K562 (cell line): ENCODE measurements around the gene RABGAP1L. TPM values are rescaled to one million over a fixed set of nuclear protein-coding genes. Genes with fewer than 3 reads are reported as not detected.
A peak's percentile ranks its signal among the peaks of the same experiment; 100 is the strongest.

Source experiments
- CBFA2T2 ChIP-seq: fragments of 450-650 bp; conservative IDR thresholded peaks from 2 replicates; pipeline ENCODE4 v1.6.1; 2017; ENCODE audit warnings: mild to moderate bottlenecking
- CREB5 ChIP-seq: fragments of 250-450 bp; sonication (Bioruptor Pico); IDR thresholded peaks from 2 replicates; pipeline ENCODE4 v1.5.0; 2020; ENCODE audit warnings: mild to moderate bottlenecking
- CUX1 ChIP-seq: fragments of 200-800 bp; sonication (Bioruptor generic); IDR thresholded peaks from 2 replicates; pipeline ENCODE4 v1.6.1; 2016; ENCODE audit warnings: missing genetic modification characterization, missing compliant biosample characterization
- CXXC5 ChIP-seq: fragments of 250-450 bp; sonication (Bioruptor Pico); IDR thresholded peaks from 2 replicates; pipeline ENCODE4 v1.8.0; 2022; ENCODE audit warnings: inconsistent platforms, mild to moderate bottlenecking, moderate library complexity
- ERF ChIP-seq: fragments of 450-650 bp; formaldehyde crosslinking; IDR thresholded peaks from 2 replicates; pipeline ENCODE4 v1.4.0; 2020; ENCODE audit warnings: mild to moderate bottlenecking, mixed read lengths
- GATAD2B ChIP-seq: fragments of 450-650 bp; IDR thresholded peaks from 2 replicates; pipeline ENCODE4 v1.6.1; 2017; ENCODE audit warnings: mild to moderate bottlenecking, borderline replicate concordance
- HEY1 ChIP-seq: fragments of 250-450 bp; sonication (Bioruptor Pico); IDR thresholded peaks from 2 replicates; pipeline ENCODE4 v1.5.0; 2020; ENCODE audit warnings: mild to moderate bottlenecking, moderate library complexity, borderline replicate concordance
- HMG20B ChIP-seq: fragments of 250-450 bp; sonication (Bioruptor Pico); IDR thresholded peaks from 2 replicates; pipeline ENCODE4 v1.5.0; 2021; ENCODE audit warnings: mild to moderate bottlenecking
- MYNN ChIP-seq, 2 experiments: sonication (generic); formaldehyde crosslinking in 1 of 2; IDR thresholded peaks; 2 replicates each; pipeline versions ENCODE4 v1.5.0 to v1.6.1; 2016 to 2020; ENCODE audit warnings: antibody characterized with exemption in 1 of 2, missing genetic modification reagents in 1 of 2
- NRF1 ChIP-seq, 2 experiments: fragments of 450-650 bp; IDR thresholded peaks in 1 of 2; conservative IDR thresholded peaks in 1 of 2; 2 replicates each; pipeline ENCODE4 v1.6.1; 2014; ENCODE audit warnings: mild to moderate bottlenecking in 2 of 2
- SPI1 ChIP-seq: IDR thresholded peaks from 2 replicates; pipeline ENCODE4 v1.6.1; 2011; ENCODE audit warnings: low read depth, low read length, control low read depth, borderline replicate concordance
- TAL1 ChIP-seq: fragments of 450-650 bp; IDR thresholded peaks from 2 replicates; pipeline ENCODE4 v1.6.1; 2016; ENCODE audit warnings: mild to moderate bottlenecking
- TCF15 ChIP-seq: fragments of 250-450 bp; sonication (Bioruptor Pico); IDR thresholded peaks from 2 replicates; pipeline ENCODE4 v1.8.0; 2022; ENCODE audit warnings: moderate library complexity, mild to moderate bottlenecking, inconsistent platforms
- TFAP4 ChIP-seq: sonication (generic); formaldehyde crosslinking; IDR thresholded peaks from 2 replicates; pipeline ENCODE4 v1.8.0; 2022; ENCODE audit warnings: missing genetic modification reagents, mild to moderate bottlenecking, moderate library complexity, borderline replicate concordance
- ZNF146 ChIP-seq: IDR thresholded peaks from one replicate; pipeline ENCODE4 v1.6.1; 2018; ENCODE audit warnings: missing compliant biosample characterization; ENCODE audit not compliant: unreplicated experiment
- ZNF311 ChIP-seq: fragments of 250-450 bp; sonication (Bioruptor Pico); IDR thresholded peaks from 2 replicates; pipeline ENCODE4 v1.4.0; 2020; ENCODE audit warnings: mild to moderate bottlenecking, moderate library complexity
- ZNF384 ChIP-seq: IDR thresholded peaks from 2 replicates; pipeline ENCODE4 v1.6.1; 2012; ENCODE audit warnings: low read depth, low read length, improper control_type of control experiment
- ZNF655 ChIP-seq: fragments of 250-450 bp; sonication (Bioruptor Pico); IDR thresholded peaks from 2 replicates; pipeline ENCODE4 v1.5.0; 2021
- ZNF785 ChIP-seq: fragments of 250-450 bp; sonication (Bioruptor Pico); IDR thresholded peaks from 2 replicates; pipeline ENCODE4 v1.4.0; 2020; ENCODE audit warnings: mild to moderate bottlenecking
- polyA plus RNA-seq, 8 experiments: library from polyadenylated mRNA; depleted of rRNA in 4 of 8; stranded (reverse) in 5 of 8; unstranded in 3 of 8; fragments of >200 nt; fragmentation: Nextera tagmentation in 2 of 8; fragmentation: Illumina TruSeq in 1 of 8; extraction: Ambion mirVana in 2 of 8; extraction: Trizol in 1 of 8; gene quantifications; 2 replicates each; pipeline versions ENCODE4 v1.2.1 to v1.2.3, GENCODE V29; 2011 to 2014; ENCODE audit warnings: inconsistent platforms in 1 of 8, missing spikeins in 1 of 8
- total RNA-seq, 7 experiments: library from RNA; depleted of rRNA in 6 of 7; stranded (reverse); fragments of >200 nt in 6 of 7; fragmentation: Illumina TruSeq in 2 of 7; extraction: Trizol in 2 of 7; gene quantifications; 2 replicates each; pipeline versions ENCODE4 v1.2.1 to v1.2.3, GENCODE V29; 2011 to 2021; ENCODE audit warnings: low replicate concordance in 1 of 7

Gene RABGAP1L
- total and polyA plus RNA-seq, 9 of the 15 experiments (the other 6 are each of a cell fraction or from before 2014, with no cell fraction given), result 16.5 to 44.9 (median 26.7) TPM

GRCh38 chr1:174964261-174964971 lies 805.1 kb downstream of the RABGAP1L start (continued):
- TF ChIP-seq ERF (CRISPR knock-in tag) (no peak), HEY1 (no peak), TCF15 (no peak), MYNN (IDR thresholded peaks at IDR 0.05) (0 out of 2 replicates have a peak, but pooled peaks have one; percentile 67), MYNN (CRISPR knock-in tag; IDR thresholded peaks at IDR 0.05) (no peak), ZNF785 (no peak), HMG20B (CRISPR knock-in tag) (no peak), ZNF655 (CRISPR knock-in tag) (no peak), CREB5 (CRISPR knock-in tag) (no peak), GATAD2B (no peak), ZNF146 (no peak), SPI1 (peak; percentile 51; the same call in 1 of the 2 replicates), CXXC5 (CRISPR knock-in tag) (0 out of 2 replicates have a peak, but pooled peaks have one; percentile 11), TFAP4 (no peak), CUX1 (no peak), ZNF384 (no peak), ZNF311 (CRISPR knock-in tag) (no peak), CBFA2T2 (peak; percentile 65; the same call in 1 of the 2 replicates), NRF1 (conservative IDR thresholded peaks at IDR 0.05 in 1 of 2, IDR thresholded peaks at IDR 0.05 in 1 of 2) (peak; percentile 58 to 66), TAL1 (peak; percentile 71)
